22Rv1 (cell line): ENCODE data around the gene SLC26A6.

Experiments
- ZFX ChIP-seq: fragments of 450-650 bp; IDR thresholded peaks from 2 replicates; pipeline ENCODE4 v1.6.1; 2017; ENCODE audit warnings: antibody characterized with exemption, borderline replicate concordance
- TF ChIP-seq, protein P1 (sequence below): fragments of 450-650 bp; IDR thresholded peaks from 2 replicates; pipeline ENCODE4 v1.5.1; 2017; ENCODE audit warnings: mild to moderate bottlenecking

DNA sequence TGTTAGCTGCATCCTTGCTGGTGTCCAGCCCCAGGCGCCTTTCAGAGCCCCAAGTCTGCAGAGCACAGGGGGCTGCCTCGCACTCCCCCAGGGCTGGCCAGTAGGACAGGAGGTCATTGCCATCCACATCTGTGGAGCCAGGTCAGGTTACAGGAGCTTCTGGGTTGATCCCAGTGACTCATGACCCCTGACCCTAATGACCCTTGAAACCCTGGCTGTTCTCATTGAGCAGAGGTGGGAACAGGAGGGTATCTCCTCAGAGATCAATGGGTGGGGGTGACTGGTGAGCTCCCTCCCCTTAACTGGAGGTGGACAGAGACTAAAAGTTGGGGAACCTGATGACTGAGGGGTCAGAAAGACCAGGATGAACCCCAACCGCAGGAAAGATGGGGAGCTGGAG, 6.1 kb upstream of the SLC26A6 start:
- TF ChIP-seq, protein P1, sequence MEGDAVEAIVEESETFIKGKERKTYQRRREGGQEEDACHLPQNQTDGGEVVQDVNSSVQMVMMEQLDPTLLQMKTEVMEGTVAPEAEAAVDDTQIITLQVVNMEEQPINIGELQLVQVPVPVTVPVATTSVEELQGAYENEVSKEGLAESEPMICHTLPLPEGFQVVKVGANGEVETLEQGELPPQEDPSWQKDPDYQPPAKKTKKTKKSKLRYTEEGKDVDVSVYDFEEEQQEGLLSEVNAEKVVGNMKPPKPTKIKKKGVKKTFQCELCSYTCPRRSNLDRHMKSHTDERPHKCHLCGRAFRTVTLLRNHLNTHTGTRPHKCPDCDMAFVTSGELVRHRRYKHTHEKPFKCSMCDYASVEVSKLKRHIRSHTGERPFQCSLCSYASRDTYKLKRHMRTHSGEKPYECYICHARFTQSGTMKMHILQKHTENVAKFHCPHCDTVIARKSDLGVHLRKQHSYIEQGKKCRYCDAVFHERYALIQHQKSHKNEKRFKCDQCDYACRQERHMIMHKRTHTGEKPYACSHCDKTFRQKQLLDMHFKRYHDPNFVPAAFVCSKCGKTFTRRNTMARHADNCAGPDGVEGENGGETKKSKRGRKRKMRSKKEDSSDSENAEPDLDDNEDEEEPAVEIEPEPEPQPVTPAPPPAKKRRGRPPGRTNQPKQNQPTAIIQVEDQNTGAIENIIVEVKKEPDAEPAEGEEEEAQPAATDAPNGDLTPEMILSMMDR: no peak
- no peak for TF ChIP-seq ZFX
